Measurements from ENCODE around the gene TNNC2. TPM values are rescaled to one million over a fixed set of nuclear protein-coding genes. Genes with fewer than 3 reads are reported as not detected.
A peak's percentile ranks its signal among the peaks of the same experiment; 100 is the strongest.

The TNNC2 gene
- total and polyA plus RNA-seq, 2 of the 13 experiments (the other 11 are each of a cell fraction or from before 2014, with no cell fraction given) = 1.8 to 4.7 TPM

- TF ChIP-seq ZBTB43 (CRISPR knock-in tag; conservative IDR thresholded peaks at IDR 0.05) (no peak), ZNF749 (CRISPR knock-in tag; IDR thresholded peaks at IDR 0.05; ENCODE audit: borderline replicate concordance) (0 out of 2 replicates have a peak, but pooled peaks have one; percentile 55), TEF (CRISPR knock-in tag; IDR thresholded peaks at IDR 0.05) (no peak), ZNF773 (CRISPR knock-in tag; IDR thresholded peaks at IDR 0.05; ENCODE audit: borderline replicate concordance) (peak; percentile 76; the same call in 1 of the 2 replicates), ZNF124 (CRISPR knock-in tag; IDR thresholded peaks at IDR 0.05) (no peak; the same call in 1 of the 2 replicates), SPEN (CRISPR knock-in tag; IDR thresholded peaks at IDR 0.05; ENCODE audit: low read depth) (peak; percentile 92), NFE2L2 (IDR thresholded peaks at IDR 0.05; ENCODE audit: low read length) (no peak), E2F1 (CRISPR knock-in tag; IDR thresholded peaks at IDR 0.05) (0 out of 2 replicates have a peak, but pooled peaks have one; percentile 8), HOMEZ (CRISPR knock-in tag; IDR thresholded peaks at IDR 0.05; ENCODE audit: low read depth) (no peak; the same call in 1 of the 2 replicates), MEIS1 (CRISPR knock-in tag; IDR thresholded peaks at IDR 0.05; ENCODE audit: borderline replicate concordance) (peak; percentile 93; the same call in 1 of the 2 replicates), ZSCAN31 (CRISPR knock-in tag; IDR thresholded peaks at IDR 0.05; ENCODE audit: low read depth) (peak; percentile 92; the same call in 1 of the 2 replicates), ZNF703 (CRISPR knock-in tag; IDR thresholded peaks at IDR 0.05; ENCODE audit: borderline replicate concordance) (no peak), NR3C1 (CRISPR knock-in tag; IDR thresholded peaks at IDR 0.05) (no peak), CC2D1A (CRISPR knock-in tag; IDR thresholded peaks at IDR 0.05) (no peak), HDAC2 (CRISPR knock-in tag; IDR thresholded peaks at IDR 0.05) (no peak; the same call in none of the 2 replicates), ZNF33A (CRISPR knock-in tag; IDR thresholded peaks at IDR 0.05; ENCODE audit: borderline replicate concordance) (no peak), POGK (CRISPR knock-in tag; conservative IDR thresholded peaks at IDR 0.05) (peak; percentile 27; the same call in 1 of the 2 replicates), ZNF136 (CRISPR knock-in tag; IDR thresholded peaks at IDR 0.05; ENCODE audit: low read depth) (0 out of 2 replicates have a peak, but pooled peaks have one; percentile 77), NR1H2 (CRISPR knock-in tag; IDR thresholded peaks at IDR 0.05; ENCODE audit: borderline replicate concordance, low read depth) (no peak), ZNF343 (CRISPR knock-in tag; IDR thresholded peaks at IDR 0.05) (no peak), TBL1XR1 (IDR thresholded peaks at IDR 0.05; ENCODE audit: borderline replicate concordance, low read length, partially characterized antibody) (no peak)
These were observed 30.2 kb upstream of the TNNC2 start, which contains the start of the genes ACOT8 and ZSWIM3 (continued) for GRCh38 chr20:45857114-45857881.
